GM21786 (cell line): ENCODE data around the gene FLYWCH1.

ENCODE experiments used
- ATAC-seq: cut with Tn5 transposase; IDR thresholded peaks from one replicate; pipeline ENCODE4 v1.9.1; 2021; ENCODE audit not compliant: unreplicated experiment

FLYWCH1 gene

GRCh38 chr16:2911638-2912329 is at the start of gene FLYWCH1:
TSS of gene FLYWCH1 (plus strand) at chr16:2911931. CDS start at chr16:2929686, 17,755 bp downstream.
- peak; percentile 88 for ATAC-seq

- ATAC-seq: no peak
Measured at GRCh38 chr16:2865651-2866050, 46.1 kb upstream of the FLYWCH1 start.

GRCh38 chr16:2866431-2866830 is 45.3 kb upstream of the FLYWCH1 start:
- no peak for ATAC-seq

GRCh38 chr16:2867661-2867986 is 44.1 kb upstream of the FLYWCH1 start:
- ATAC-seq: no peak

- peak; percentile 87 for ATAC-seq
Measured at GRCh38 chr16:2867987-2868789, 43.5 kb upstream of the FLYWCH1 start.

GRCh38 chr16:2871926-2872325 is 39.8 kb upstream of the FLYWCH1 start:
- no peak for ATAC-seq

- ATAC-seq: no peak
Measured at GRCh38 chr16:2874032-2874911, 37.5 kb upstream of the FLYWCH1 start.

- no peak for ATAC-seq
Measured at GRCh38 chr16:2874912-2875362, 36.8 kb upstream of the FLYWCH1 start.

GRCh38 chr16:2879854-2880508 is 31.8 kb upstream of the FLYWCH1 start:
- no peak for ATAC-seq

GRCh38 chr16:2881783-2882649 is 29.7 kb upstream of the FLYWCH1 start:
- ATAC-seq: no peak

GRCh38 chr16:2882650-2883457 is 28.9 kb upstream of the FLYWCH1 start, which contains the start of gene FLYWCH2:
TSS of gene FLYWCH2 (plus strand) at chr16:2883215. CDS start at chr16:2896450, 13,235 bp downstream.
- peak; percentile 87 for ATAC-seq

GRCh38 chr16:2883458-2883908 is 28.2 kb upstream of the FLYWCH1 start:
- no peak for ATAC-seq

GRCh38 chr16:2884041-2884451 is 27.7 kb upstream of the FLYWCH1 start:
- ATAC-seq: no peak

- no peak for ATAC-seq
Measured at GRCh38 chr16:2894231-2894630, 17.5 kb upstream of the FLYWCH1 start.

- ATAC-seq: no peak
Measured at GRCh38 chr16:2895813-2896212, 15.9 kb upstream of the FLYWCH1 start.

- ATAC-seq: no peak
Measured at GRCh38 chr16:2896480-2897010, 15.2 kb upstream of the FLYWCH1 start.

GRCh38 chr16:2897110-2897509 is 14.6 kb upstream of the FLYWCH1 start:
- peak; percentile 70 for ATAC-seq

- no peak for ATAC-seq
Measured at GRCh38 chr16:2898831-2899563, 12.7 kb upstream of the FLYWCH1 start.
